ENCODE data around the gene USH2A.

USH2A gene

DNA sequence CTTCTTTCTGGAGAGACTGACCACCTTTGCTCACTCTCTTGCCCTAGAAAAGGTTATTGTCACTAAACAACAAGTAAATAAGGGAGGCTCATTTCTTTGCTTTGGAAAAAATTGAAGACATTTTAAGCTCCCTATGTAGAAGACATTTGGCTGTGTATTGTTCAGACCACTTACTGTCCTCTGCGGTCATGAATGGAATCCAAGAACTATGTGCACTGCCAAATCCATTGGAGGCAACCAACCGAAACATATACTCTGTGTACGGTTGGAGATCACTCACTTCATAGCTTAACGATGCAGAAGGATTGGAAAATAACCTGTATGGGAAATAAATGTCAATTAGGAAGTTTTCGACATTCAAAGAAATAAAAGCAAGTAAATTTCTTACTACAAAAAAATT is 523.3 kb downstream of the USH2A start:
- no peak for DNase-seq

DNA sequence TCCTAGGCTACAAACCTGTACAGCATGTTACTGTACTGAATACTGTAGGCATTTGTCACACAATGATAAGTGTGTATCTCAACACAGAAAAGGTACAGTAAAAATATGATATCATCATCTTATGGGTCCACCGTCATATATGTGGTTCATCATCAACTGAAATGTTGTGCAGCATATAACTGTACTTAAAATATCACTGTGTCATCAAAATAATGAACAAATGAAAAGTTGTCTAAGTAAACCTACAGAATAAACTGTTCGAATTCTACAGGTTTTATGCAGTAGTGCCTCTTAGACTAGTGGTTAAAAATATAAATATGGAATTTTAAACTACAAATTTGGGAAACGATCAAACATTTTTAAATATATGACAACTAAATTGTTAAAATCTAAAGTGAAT is 527.4 kb downstream of the USH2A start:
- DNase-seq, result no peak

DNA sequence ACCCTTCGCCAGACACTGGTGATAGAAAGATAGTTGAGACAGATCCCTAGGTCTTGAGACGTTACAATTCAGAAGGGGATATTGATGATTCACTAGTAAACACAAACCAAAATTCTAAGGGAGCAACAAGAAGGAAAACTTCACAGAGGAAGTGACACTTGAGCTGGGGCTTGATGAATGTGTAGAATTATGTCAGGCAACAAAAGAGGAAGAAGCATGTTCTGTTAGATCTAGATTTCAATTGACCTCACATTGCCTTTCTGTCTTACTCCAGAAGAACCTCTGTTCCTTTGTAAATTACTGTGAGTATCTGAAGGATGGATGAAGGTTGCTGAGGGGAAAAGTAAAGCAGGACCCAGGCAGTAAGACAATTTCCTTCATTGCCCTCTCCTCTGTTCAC is 528.0 kb downstream of the USH2A start:
- DNase-seq, result no peak

DNA sequence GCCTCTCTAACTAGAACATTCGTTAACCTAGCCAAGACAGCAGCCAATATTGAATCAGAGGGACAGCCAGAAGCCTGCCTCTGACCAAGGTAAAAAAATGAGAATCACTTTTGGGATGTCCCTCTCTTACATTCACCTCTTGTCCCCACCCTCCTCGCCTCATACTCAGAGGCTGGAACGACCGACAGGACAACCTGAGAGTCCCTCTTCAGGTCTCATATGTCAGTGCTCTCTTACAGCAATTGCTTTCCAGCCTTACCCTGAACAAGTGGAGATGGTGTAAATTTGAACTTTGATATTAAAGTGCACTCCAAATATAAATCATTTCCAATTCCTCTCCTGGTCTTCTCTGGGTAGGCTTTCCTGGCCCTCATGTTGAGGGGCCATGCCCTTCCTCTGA is 528.6 kb downstream of the USH2A start:
- DNase-seq, result no peak

DNA sequence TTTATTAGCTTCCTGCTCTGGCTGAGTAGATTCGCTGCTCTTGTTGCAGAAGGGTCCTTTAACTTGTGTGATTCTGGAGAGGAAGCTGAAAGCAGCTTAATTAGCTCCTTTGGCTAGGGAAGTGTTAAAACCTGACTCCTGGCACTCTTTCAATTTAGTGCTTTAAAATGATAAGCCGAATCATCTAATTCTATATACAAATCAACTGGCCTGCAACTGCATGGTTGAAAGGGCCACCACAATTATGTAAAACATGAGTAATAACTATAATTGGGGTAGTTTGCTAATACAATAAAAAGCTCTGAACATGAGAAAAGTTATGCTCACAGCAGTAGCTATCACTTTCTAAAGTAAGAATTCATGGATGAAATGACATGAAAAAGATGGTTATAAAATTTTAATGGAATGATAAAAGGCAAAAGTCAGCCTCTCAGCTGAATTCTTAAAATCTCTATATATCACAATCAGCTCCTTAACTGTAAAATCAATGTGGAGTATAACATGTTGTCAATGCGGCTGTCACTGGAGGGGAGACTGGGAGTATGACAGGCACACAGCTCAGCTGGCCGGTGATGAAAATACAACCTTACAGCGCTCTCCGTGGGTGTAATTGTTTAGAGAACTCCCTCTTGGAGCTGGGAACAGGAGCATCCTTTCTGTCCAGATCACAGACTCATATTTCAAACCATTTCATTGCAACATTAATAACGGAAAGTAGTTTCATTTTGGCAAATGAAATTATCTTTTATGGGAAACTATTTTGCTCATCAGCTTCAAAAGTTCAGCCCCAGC is 531.8 kb downstream of the USH2A start:
- DNase-seq, result no peak

DNA sequence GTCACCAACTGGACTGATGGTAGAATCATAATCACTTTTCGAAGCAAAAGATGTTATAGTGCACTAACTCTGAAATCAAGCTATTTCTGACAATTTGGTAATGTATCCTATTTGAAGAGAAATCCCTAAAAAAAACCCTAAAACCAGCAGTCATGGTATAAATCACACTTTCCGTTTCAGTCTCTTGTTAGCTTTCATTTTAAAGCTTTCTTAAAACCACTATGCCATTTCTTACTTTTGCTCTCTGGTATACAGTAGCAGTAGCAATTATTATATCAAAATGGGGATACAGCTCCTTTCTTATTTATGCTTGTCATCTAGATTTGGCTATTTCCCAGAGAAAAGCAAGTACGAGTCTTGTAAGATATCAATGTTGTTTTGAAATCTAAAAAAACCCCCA is 532.8 kb downstream of the USH2A start:
- no peak for DNase-seq

DNA sequence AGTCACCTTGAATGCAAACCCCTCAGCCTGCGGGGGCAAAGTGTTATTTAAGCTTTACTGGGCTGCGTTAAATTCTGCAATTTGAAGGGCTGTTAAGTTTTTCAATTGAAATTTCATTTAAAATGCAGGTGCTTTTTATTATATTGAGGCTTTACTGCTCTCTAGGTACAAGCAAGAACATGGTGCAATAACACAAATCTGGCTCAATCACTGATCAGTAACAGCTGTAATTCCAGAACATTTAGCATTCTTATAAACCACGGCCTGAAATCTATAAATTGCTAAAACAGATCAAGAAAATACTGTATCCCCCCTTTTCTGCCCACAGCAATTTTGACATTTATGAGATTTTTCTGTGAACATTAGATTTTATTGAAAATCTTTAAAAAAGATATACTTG is 533.4 kb downstream of the USH2A start:
- DNase-seq, result no peak

DNA sequence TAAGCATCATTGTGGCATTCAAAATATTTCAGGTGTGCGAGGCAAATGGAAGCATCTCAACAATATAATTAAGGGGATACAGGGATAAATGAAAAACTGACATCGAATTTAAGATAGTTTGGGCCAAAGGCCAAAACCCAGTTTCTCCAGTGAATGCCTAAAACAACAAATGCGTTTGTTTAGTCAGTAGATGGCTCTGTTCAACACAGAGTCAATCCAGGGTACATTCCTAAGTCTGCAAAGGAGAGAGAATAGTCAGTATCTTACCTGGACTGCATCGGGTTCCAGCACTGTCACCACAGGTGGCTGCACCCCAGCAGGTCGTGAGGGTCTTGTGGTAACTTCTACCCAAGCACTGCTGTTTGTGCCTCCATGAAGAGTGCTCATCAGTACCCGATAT is 535.1 kb downstream of the USH2A start:
- no peak for DNase-seq

DNA sequence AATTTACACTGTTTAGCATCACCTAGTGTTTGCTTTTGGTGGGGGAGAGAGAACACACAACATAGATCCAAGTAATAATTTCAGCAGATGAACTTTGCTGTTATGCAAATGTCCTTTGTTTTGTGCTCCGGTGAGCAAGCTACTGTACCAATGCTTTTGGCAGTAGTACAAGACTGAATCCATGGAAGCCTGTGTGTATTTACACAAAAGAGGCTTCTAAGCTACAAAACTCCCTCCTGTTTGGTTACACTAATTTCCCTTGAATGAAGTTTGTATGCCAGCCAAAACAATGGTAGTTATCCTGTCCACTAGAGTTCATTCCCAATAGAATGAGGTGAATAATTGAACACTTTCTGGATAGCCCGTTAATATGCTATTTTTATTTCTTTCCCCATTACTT is 535.6 kb downstream of the USH2A start:
- no peak for DNase-seq

DNA sequence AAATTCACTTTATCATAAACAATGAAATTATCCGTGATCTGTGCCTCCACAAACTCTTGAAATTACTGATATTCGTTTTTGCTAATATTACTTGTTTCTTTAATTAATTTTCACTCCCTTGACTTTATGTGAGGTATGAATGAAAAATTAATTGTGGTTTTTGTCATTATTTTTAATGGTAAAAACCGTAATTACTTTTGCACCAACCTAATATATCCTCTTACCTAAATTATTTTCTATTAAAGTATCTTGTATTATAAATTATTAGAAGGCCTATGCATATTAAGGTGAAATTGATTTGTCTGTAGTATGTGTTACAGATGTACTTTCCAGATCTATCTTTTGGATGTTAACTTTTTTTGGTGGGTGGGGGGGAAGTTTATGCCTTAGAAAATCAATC is 540.2 kb downstream of the USH2A start:
- DNase-seq, result no peak

DNA sequence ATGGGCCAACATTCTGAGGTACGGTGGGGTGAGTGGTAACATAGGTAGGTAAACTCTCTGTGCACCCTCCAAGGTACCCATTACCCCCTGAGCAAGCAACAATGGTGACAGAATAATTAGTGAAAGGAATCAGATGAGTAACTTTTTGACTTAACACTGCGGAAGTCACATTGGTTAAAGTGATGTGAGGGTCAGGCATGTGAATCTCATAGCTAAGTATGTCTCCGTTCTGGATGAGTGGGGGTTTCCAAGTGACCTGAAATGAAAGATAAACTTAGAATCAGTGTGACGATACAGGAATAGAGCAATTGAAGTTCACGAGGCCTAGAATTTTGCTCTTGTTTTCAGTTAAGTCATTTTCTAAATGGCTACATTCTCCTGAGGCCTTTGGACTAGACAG is 544.4 kb downstream of the USH2A start:
- DNase-seq, result no peak

DNA sequence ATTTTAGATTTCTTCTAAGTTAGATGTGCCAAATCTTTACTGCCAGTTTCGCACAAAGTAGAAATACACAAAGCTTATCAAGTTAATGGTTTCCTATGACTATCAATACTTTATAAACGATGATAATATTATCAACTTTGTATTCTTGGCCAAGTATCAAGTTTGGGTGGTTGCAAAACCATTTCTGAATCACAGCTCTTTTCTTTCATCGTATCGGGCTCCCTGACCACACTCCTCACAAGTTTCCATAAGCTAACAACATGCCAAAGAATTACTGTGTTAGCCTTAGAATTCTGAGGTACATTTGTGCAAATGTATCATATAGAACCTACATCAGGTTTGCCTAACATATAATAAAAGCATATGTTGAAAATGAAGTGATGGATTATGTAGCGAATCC is 545.1 kb downstream of the USH2A start:
- DNase-seq, result no peak

DNA sequence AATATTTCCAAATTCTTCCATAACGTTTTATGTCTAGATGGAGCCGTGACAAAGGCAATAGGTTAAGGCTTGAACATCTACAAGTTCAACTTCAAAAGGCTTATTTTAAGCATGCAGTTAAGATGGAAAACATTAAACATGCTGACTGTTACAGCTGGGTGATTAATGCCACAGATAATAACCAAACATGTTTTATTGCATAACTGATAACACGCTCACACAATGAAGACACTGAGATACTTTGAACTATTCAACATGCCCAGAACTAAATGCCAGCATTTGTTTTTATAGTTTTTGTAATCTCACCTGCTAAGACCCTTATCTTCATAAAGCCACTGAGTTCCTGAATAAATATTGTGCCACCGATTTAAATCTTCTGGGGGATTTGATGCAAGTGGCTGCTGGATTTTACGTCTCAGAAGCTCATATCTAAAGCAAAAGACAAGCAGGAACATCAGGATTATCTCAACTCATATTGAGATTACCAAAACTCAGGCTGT is 545.7 kb downstream of the USH2A start:
- no peak for DNase-seq

DNA sequence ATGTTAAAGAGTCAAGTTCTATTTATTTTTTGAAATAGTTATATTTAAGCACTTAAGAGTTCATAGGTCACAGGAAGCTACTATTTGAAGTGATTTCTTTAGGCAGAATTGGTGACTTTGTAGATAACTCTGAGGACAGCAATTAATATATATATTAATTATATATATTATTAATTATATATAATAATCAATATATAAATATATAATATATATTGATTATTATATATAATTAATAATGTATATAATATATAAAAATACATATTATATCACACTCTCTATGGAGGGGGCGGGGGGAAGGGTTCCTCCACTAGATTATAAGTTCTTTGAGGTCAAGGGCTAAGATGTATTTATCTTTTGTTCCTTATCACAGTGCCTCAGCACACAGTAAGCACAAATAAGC is 547.5 kb downstream of the USH2A start:
- DNase-seq, result no peak

DNA sequence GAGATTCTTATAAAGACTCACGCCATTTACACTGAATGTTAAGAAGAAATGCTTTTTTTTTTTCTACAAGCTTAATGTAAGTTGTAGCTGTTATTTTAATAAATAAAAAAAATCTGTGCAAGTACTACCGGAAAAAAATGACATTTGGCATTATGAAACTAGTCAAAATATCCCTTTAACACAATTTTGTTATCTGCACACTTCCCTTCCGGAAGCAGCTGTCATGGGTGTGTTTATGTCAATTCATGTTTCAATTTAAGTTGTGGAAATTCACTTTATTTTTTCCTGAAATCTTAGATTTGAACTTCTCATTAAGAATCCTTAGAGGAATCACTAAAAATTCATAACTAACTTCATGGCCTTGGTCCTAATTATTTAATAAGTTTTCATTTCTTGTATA is 548.0 kb downstream of the USH2A start:
- no peak for DNase-seq

DNA sequence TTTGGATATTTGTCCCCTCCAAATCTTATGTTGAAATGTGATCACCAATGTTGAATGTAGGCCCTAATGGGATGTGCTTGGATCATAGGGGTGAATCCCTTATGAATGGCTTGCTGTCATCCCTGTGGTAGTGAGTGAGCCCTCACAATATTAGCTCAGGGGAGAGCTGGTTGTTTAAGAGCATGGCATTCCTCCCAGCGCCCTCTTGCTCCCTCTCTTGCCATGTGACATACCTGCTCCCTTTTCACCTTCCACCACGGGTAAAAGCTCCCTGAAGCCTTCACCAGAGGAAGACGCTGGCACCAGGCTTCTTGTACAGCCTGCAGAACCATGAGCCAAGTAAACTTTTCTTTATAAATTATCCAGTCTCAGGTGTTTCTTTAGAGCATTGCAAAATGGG is 550.6 kb downstream of the USH2A start:
- no peak for DNase-seq

DNA sequence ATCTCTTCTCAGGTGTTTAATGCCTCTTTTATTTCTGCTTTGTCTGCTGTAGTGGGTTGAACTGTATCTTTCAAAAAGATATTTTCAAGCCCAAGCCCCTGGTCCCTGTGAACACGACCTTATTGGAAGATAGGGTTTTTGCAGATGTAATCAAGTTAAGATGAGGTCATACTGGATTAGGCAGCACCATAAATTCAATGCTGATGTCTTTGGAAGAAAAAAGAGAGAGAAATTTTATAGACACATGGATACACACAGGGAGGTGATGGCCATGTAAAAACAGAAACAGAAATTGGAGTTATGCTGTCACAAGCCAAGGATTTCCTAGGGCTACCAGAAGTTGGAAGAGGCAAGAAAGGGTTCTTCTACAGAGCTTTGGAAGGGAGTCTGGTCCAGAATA is 554.7 kb downstream of the USH2A start:
- no peak for DNase-seq

DNA sequence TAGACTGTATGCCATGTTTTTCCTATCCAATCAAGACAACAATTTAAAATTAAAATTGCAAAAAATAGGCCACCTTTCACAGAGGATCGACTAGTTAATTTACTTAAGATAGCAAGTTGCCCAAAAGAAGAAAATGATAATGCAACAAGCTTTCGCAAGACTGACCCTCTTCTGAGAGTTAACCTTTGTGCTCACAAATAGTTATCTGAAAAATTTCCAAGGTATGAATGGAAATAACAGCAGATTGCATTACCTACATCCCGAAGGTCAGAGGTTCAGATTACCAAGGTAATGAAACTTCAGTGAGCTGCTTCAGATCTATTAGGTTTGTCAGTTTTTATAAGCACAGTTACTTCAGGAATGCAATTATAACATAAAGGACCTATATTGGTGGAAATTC is 558.2 kb downstream of the USH2A start:
- no peak for DNase-seq

DNA sequence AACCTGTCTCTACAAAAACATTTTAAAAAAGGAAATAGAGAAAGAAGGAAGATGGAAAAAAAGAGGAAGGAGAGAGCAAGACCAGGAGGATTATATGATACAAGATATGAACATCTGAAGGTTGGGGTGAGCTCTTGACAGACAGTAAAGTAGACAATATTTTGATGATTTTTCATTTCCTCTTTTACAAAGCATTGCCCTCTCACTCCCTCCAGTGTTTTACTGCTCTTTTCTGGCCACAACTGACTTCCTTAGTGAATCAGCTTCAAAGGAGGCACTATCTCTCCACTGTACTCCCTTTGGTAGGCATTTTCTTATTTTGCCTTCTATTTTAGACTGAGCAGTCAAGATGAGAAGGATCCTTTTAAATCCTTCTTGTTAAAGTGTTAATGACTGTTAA is 559.5 kb downstream of the USH2A start:
- DNase-seq, result no peak

DNA sequence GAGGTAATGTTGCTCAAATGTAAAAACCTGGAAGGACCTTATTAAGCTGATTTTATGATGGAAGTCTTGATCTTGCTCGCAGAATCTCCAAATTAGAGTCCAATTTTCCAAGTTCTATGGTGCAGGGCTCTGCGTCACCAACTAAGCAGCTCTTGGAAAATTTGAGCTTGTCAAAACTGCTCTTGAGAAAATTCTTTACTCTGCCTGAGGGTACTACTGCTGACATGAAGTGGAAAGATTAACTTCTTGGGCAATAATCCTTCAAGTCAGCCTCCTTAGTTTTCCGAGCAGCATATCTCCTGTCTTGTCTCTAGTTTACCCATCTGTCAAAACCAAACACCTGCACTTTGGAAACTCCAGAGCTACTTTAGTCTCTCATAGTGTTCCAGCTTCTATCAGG is 562.4 kb downstream of the USH2A start:
- DNase-seq, result no peak

DNA sequence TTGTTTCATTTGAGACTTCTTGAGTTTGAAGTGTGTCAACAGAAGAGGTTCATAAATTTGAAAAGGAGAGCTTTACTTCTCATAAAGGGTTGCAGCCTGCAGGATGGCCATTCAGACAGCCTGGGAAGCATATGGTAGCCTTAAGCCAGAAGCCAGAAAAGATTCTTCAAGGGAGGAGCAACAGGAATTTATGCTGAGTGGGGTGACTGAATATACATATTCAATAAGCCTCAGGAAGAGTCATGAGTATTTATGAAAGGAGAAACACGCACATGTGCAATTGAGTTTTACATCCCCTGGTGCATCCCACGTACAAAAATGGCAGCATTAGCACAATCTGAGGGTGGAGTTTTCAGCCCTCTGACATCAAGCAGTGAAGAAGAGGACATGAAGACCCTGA is 565.9 kb downstream of the USH2A start:
- DNase-seq, result no peak

DNA sequence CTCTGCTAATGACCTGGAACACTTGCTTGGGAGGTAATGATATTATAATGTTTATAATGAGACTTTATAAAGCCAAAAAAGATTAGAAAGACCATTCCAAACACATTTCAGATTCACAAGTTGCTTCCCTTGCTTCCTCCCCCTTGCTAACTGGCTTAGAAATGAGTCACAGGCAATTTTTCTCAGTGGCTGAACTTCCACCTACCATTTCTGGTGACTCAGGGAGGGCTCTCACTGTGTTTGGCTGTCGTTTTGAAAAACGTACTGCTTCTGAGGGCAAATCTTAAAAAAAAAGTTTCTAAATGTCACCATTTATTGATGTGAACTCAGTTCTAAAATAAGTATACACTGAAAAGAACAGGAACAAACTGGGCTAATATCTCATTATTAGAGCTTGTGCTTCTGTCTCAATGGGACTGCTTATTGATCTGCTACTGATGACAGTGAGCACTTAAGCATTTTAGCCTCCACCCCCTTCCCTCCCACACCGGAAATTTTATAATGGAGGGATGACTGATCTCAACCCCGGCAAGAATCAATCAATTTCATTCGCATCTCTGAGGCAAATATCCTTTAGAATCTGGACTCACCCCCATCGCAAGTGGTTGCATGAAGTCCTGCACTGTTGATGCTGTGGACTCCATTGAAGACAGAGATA is 577.9 kb downstream of the USH2A start:
- no peak for DNase-seq

DNA sequence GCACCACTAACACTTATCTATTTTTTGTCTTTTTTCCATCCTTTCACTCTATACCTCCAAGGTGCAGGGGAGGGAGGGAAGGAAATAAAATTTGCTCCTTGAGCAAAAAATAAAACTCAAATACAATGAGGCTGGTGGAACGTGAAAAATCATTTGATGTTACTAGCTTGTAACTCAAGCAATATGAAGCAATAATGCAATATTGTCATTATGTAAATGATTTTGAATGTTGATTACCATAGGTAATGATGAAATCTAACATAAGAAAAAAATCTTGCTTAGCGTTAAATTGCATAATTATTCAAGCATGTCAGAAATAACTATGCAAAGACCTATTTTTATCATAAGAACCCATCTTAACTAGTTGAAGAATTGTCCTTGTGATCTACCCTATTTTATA is 578.5 kb downstream of the USH2A start:
- DNase-seq, result no peak

DNA sequence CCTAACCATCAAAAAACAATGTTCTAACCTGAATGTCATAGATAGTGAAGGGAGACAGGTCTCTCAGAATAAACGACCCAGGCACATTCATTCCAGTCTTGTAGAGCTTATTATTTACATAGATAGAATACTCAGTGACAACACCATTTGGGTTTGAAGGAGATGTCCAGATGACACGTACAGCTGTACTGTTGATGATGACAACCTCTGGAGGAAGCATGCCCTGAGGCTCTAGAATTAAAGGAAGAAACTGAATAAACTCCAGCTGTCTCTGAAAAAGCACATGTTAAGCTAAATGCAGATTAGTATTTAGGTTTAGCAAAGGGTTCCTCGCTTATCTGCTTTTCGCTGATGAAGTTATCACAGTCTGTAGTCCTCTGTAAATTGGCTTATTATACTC is 579.0 kb downstream of the USH2A start:
- DNase-seq, result no peak

DNA sequence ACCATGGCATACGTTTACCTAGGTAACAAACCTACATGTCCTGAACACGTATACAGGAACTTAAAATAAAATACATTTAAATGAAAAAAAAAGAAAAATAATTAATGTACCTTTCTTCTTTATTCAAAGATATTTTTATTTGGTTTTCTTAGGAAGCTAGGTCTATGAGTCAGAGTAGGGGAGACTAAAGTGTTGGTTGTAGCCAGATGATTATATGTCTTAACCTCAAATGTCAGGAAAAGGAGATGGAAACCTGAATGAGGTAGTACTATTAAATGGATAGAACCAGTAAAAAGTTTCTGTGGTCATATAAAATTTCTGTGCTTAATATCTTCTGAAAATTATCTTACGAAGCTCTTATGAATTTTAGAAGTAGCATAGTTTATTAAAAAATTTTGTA is 580.3 kb downstream of the USH2A start:
- no peak for DNase-seq
